ENCODE results near the gene XIRP2. TPM values are rescaled to one million over a fixed set of nuclear protein-coding genes. Genes with fewer than 3 reads are reported as not detected.

The XIRP2 gene
- polyA plus RNA-seq, 1 experiment = 0.43 TPM

DNA sequence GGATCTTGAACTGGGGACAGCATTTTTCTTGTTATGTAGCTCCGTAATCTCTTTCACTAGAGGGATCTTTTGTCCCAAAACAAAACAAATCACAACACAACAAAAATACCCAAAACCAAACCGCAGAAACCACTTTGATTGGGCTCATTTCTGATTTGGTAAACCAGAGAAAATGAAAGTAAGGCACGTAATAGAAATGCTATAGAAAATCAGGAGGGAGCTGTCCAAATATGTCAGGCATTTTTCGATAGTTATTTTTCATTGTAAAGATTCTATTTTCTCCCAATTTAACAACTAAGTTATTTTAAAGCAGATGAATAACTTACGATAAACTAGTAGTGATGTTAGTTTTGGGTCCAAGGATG lies 406.5 kb downstream of the XIRP2 start:
- H3K4me3 ChIP-seq (ENCODE audit: low read depth, low read length) = peak overlapping the region; percentile 70
- TF ChIP-seq, protein P1, sequence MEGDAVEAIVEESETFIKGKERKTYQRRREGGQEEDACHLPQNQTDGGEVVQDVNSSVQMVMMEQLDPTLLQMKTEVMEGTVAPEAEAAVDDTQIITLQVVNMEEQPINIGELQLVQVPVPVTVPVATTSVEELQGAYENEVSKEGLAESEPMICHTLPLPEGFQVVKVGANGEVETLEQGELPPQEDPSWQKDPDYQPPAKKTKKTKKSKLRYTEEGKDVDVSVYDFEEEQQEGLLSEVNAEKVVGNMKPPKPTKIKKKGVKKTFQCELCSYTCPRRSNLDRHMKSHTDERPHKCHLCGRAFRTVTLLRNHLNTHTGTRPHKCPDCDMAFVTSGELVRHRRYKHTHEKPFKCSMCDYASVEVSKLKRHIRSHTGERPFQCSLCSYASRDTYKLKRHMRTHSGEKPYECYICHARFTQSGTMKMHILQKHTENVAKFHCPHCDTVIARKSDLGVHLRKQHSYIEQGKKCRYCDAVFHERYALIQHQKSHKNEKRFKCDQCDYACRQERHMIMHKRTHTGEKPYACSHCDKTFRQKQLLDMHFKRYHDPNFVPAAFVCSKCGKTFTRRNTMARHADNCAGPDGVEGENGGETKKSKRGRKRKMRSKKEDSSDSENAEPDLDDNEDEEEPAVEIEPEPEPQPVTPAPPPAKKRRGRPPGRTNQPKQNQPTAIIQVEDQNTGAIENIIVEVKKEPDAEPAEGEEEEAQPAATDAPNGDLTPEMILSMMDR (IDR thresholded peaks at IDR 0.05; ENCODE audit: low read depth, low read length) = no peak
- H3K9me3 ChIP-seq (ENCODE audit: control insufficient read depth, insufficient read depth, low read length) = no peaks in the 10 kb centered on the region; the same call in 1 of the 2 replicates
- ChIA-PET POLR2A (interaction anchor here (1.2 kb wide), 1 partner anchor 800 kb away, joined by 4 read pairs; the partner anchor contains the start of gene SCN7A), CTCF (interaction anchor here (0.7 to 1.4 kb wide), 4 partner anchors 166 to 824 kb away, joined by 3 to 6 read pairs (median 4); no protein-coding TSS in a partner anchor)
- H3K27ac ChIP-seq (ENCODE audit: low read depth, low read length) = no peak overlapping the region
- H3K27me3 ChIP-seq (ENCODE audit: control insufficient read depth, insufficient read depth, low read length) = no peaks in the 10 kb centered on the region
- no peak for DNase-seq (ENCODE audit: low read depth, low spot score)

DNA sequence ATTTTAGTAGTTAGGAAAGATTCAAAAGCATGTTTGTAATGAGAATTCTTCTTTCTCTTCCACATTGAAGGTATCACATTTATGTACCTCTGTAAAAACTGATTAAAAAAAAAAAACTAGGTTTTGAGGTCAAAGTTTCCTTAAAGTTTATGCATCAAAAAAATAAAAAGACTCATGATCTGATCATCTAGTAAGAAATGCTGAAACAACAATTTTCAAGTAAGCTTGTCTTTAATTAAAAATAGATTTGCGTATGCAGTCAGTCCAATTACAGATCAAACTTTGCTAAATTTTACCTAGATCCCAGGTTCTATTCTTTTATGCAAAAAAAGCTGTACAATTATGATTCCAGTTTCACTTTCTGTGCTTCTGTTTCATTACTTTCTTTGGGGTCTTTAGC lies 409.0 kb downstream of the XIRP2 start:
- no peaks in the 10 kb centered on the region; the same call in 1 of the 2 replicates for H3K9me3 ChIP-seq (ENCODE audit: control insufficient read depth, insufficient read depth, low read length)
- no peaks in the 10 kb centered on the region for H3K27me3 ChIP-seq (ENCODE audit: control insufficient read depth, insufficient read depth, low read length)
- no peak overlapping the region for H3K4me3 ChIP-seq (ENCODE audit: low read depth, low read length)
- TF ChIP-seq, protein P1 (IDR thresholded peaks at IDR 0.05; ENCODE audit: low read depth, low read length) = no peak
- ChIA-PET CTCF (interaction anchor here (0.9 kb wide), 1 partner anchor 822 kb away, joined by 4 read pairs; no protein-coding TSS in a partner anchor), POLR2A (no interaction called here)
- DNase-seq (ENCODE audit: low read depth, low spot score) = no peak
- no peak overlapping the region for H3K27ac ChIP-seq (ENCODE audit: low read depth, low read length)

DNA sequence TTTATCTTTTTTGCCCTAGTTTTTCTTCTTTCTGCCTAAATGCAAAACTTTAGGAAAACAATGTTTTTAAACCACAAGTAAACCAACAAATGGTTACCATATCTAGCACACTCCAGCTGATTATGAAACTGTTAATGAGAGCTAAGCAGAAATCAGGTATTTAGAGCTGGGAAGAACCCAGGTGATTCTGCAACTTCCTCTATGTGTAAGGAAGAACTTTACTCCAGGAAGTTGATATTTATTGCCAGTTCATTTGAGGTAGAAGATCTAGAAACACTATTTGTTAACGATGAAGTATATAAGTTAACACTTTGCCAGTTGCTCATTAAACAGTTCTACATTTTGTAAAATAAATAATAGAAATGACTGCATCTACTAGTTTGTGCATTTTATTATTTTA lies 409.7 kb downstream of the XIRP2 start:
- TF ChIP-seq, protein P1 (IDR thresholded peaks at IDR 0.05; ENCODE audit: low read depth, low read length) = no peak
- CTCF ChIA-PET = interaction anchor here (0.9 kb wide), 1 partner anchor 821 kb away, joined by 4 read pairs; no protein-coding TSS in a partner anchor
- H3K27me3 ChIP-seq (ENCODE audit: control insufficient read depth, insufficient read depth, low read length) = no peaks in the 10 kb centered on the region
- no peak overlapping the region for H3K27ac ChIP-seq (ENCODE audit: low read depth, low read length)
- H3K9me3 ChIP-seq (ENCODE audit: control insufficient read depth, insufficient read depth, low read length) = no peaks in the 10 kb centered on the region
- POLR2A ChIA-PET = no interaction called here
- no peak for DNase-seq (ENCODE audit: low read depth, low spot score)
- no peak overlapping the region for H3K4me3 ChIP-seq (ENCODE audit: low read depth, low read length)
